ENCODE measurements around the gene FBXW10B.

- TF ChIP-seq SUZ12 (IDR thresholded peaks at IDR 0.05; ENCODE audit: extremely low read depth, insufficient read depth, insufficient read length): no peak
- no peak for TF ChIP-seq ZNF274 (IDR thresholded peaks at IDR 0.05; ENCODE audit: low read depth, low read length)
Observed at GRCh38 chr17:15663176-15663575, 43.7 kb upstream of the FBXW10B start.

All from NT2/D1 (cell line).